ENCODE measurements around the gene MYLK4.

The MYLK4 gene

GRCh38 chr6:2651961-2652360 lies 98.8 kb downstream of the MYLK4 start:
- Histone ChIP-seq H3K4me2 (ENCODE audit: low read length) (no peak overlapping the region), H3K36me3 (ENCODE audit: control insufficient read depth, insufficient read depth, low read length) (no peaks in the 10 kb centered on the region), H3K4me1 (no peaks in the 10 kb centered on the region), H2AFZ (no peak overlapping the region), H3K27me3 (ENCODE audit: control insufficient read depth, insufficient read depth, low read length) (no peaks in the 10 kb centered on the region), H3K79me2 (no peaks in the 10 kb centered on the region), H3K9me3 (ENCODE audit: control insufficient read depth, low read length) (no peaks in the 10 kb centered on the region), H3K4me3 (ENCODE audit: low read depth, low read length) (no peak overlapping the region), H3K27ac (no peak overlapping the region), H3K9ac (no peak overlapping the region)
- TF ChIP-seq, protein P1, sequence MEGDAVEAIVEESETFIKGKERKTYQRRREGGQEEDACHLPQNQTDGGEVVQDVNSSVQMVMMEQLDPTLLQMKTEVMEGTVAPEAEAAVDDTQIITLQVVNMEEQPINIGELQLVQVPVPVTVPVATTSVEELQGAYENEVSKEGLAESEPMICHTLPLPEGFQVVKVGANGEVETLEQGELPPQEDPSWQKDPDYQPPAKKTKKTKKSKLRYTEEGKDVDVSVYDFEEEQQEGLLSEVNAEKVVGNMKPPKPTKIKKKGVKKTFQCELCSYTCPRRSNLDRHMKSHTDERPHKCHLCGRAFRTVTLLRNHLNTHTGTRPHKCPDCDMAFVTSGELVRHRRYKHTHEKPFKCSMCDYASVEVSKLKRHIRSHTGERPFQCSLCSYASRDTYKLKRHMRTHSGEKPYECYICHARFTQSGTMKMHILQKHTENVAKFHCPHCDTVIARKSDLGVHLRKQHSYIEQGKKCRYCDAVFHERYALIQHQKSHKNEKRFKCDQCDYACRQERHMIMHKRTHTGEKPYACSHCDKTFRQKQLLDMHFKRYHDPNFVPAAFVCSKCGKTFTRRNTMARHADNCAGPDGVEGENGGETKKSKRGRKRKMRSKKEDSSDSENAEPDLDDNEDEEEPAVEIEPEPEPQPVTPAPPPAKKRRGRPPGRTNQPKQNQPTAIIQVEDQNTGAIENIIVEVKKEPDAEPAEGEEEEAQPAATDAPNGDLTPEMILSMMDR (IDR thresholded peaks at IDR 0.05), result no peak

DNA sequence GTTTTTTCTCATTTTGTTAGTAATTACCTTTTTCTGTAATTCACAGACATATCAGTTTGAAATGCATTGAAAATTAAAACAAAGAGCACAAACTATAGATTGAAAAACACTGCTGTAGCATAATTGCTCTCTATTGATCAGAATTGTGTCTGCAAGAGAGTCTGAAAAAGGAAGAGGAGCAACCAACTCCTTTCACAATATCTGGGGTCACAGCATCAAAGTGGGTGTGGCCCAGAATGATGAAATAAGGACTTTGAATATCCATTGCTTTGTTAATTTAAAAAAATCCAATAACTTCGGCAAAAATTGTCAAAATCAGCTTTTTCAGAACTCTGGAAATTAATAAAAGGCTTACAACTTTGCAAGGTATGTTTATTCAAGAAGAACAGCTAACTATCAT lies 99.2 kb downstream of the MYLK4 start:
- H3K4me1 ChIP-seq, result no peaks in the 10 kb centered on the region
- H3K36me3 ChIP-seq (ENCODE audit: control insufficient read depth, insufficient read depth, low read length), result no peaks in the 10 kb centered on the region
- no peaks in the 10 kb centered on the region for H3K79me2 ChIP-seq
- no peak overlapping the region for H3K9ac ChIP-seq
- no peaks in the 10 kb centered on the region for H3K27me3 ChIP-seq (ENCODE audit: control insufficient read depth, insufficient read depth, low read length)
- H3K27ac ChIP-seq, result no peak overlapping the region
- H3K9me3 ChIP-seq (ENCODE audit: control insufficient read depth, low read length), result no peaks in the 10 kb centered on the region
- H2AFZ ChIP-seq, result no peak overlapping the region
- TF ChIP-seq, protein P1 (IDR thresholded peaks at IDR 0.05), result no peak
- H3K4me2 ChIP-seq (ENCODE audit: low read length), result no peak overlapping the region
- H3K4me3 ChIP-seq (ENCODE audit: low read depth, low read length), result no peak overlapping the region

DNA sequence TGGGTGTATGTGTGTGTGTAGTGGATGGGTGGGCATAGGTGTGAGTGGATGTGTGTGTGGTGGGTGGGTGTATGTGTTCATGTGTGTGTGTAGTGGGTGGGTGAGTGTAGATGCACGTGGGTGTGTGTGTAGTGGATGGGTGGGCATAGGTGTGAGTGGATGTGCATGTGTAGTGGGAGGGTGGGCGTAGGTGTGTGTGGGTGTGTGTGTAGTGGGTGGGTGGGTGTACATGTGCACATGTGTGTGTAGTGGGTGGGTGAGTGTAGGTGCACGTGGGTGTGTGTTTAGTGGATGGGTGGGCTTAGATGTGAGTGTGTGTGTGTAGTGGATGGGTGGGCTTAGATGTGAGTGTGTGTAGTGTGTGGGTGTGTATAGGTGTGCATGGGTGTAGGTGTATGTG lies 104.4 kb downstream of the MYLK4 start:
- Histone ChIP-seq H3K27me3 (ENCODE audit: control insufficient read depth, insufficient read depth, low read length) (no peaks in the 10 kb centered on the region), H2AFZ (no peak overlapping the region), H3K9ac (no peak overlapping the region), H3K27ac (no peak overlapping the region), H3K4me1 (no peaks in the 10 kb centered on the region), H3K79me2 (no peaks in the 10 kb centered on the region), H3K4me3 (ENCODE audit: low read depth, low read length) (no peak overlapping the region), H3K9me3 (ENCODE audit: control insufficient read depth, low read length) (no peaks in the 10 kb centered on the region), H3K36me3 (ENCODE audit: control insufficient read depth, insufficient read depth, low read length) (no peaks in the 10 kb centered on the region), H3K4me2 (ENCODE audit: low read length) (no peak overlapping the region)
- TF ChIP-seq, protein P1 (IDR thresholded peaks at IDR 0.05), result no peak

- no peaks in the 10 kb centered on the region for H3K27me3 ChIP-seq (ENCODE audit: control insufficient read depth, insufficient read depth, low read length)
- H2AFZ ChIP-seq, result no peak overlapping the region
- no peaks in the 10 kb centered on the region for H3K79me2 ChIP-seq
- H3K9me3 ChIP-seq (ENCODE audit: control insufficient read depth, low read length), result no peaks in the 10 kb centered on the region
- no peak overlapping the region for H3K4me3 ChIP-seq (ENCODE audit: low read depth, low read length)
- TF ChIP-seq, protein P1 (IDR thresholded peaks at IDR 0.05), result no peak
- no peaks in the 10 kb centered on the region for H3K4me1 ChIP-seq
- no peak overlapping the region for H3K4me2 ChIP-seq (ENCODE audit: low read length)
- H3K27ac ChIP-seq, result no peak overlapping the region
- H3K9ac ChIP-seq, result no peak overlapping the region
- H3K36me3 ChIP-seq (ENCODE audit: control insufficient read depth, insufficient read depth, low read length), result no peaks in the 10 kb centered on the region
Measured at GRCh38 chr6:2643935-2644539, 106.7 kb downstream of the MYLK4 start.

- no peaks in the 10 kb centered on the region for H3K4me1 ChIP-seq
Measured at GRCh38 chr6:2643130-2643529, 107.6 kb downstream of the MYLK4 start.

More at GRCh38 chr6:2643130-2643529, 107.6 kb downstream of the MYLK4 start:
- H3K27ac ChIP-seq, result no peak overlapping the region
- H3K9me3 ChIP-seq (ENCODE audit: control insufficient read depth, low read length), result no peaks in the 10 kb centered on the region
- H3K27me3 ChIP-seq (ENCODE audit: control insufficient read depth, insufficient read depth, low read length), result no peaks in the 10 kb centered on the region
- TF ChIP-seq, protein P1 (IDR thresholded peaks at IDR 0.05), result no peak
- H3K4me2 ChIP-seq (ENCODE audit: low read length), result no peak overlapping the region
- no peak overlapping the region for H3K9ac ChIP-seq
- no peak overlapping the region for H2AFZ ChIP-seq
- H3K79me2 ChIP-seq, result no peaks in the 10 kb centered on the region
- H3K4me3 ChIP-seq (ENCODE audit: low read depth, low read length), result no peak overlapping the region
- no peaks in the 10 kb centered on the region for H3K36me3 ChIP-seq (ENCODE audit: control insufficient read depth, insufficient read depth, low read length)
